SK-N-SH (cell line): ENCODE measurements around the gene PARP12.

Experiments used
- CTCF ChIP-seq: fragments of 200-600 bp; sonication (generic); IDR thresholded peaks from 2 replicates; pipeline ENCODE4 v1.6.1; 2017; ENCODE audit warnings: antibody characterized with exemption, mild to moderate bottlenecking, moderate library complexity
- JUND ChIP-seq: IDR thresholded peaks from 2 replicates; pipeline ENCODE4 v1.4.0; 2012
- POLR2AphosphoS5 ChIP-seq: IDR thresholded peaks from 2 replicates; pipeline ENCODE4 v1.6.1; 2012; ENCODE audit warnings: low read depth, low read length
- RAD21 ChIP-seq: IDR thresholded peaks from 2 replicates; pipeline ENCODE4 v1.6.1; 2012; ENCODE audit warnings: mild to moderate bottlenecking, low read length
- RFX5 ChIP-seq: IDR thresholded peaks from 2 replicates; pipeline ENCODE4 v1.6.1; 2012; ENCODE audit warnings: mild to moderate bottlenecking, improper control_type of control experiment, low read length
- SMC3 ChIP-seq: IDR thresholded peaks from 2 replicates; pipeline ENCODE4 v1.6.1; 2012; ENCODE audit warnings: low read depth, low read length, improper control_type of control experiment
- TAF1 ChIP-seq: IDR thresholded peaks from 2 replicates; pipeline ENCODE4 v1.6.1; 2012; ENCODE audit warnings: low read depth, mild to moderate bottlenecking, low read length, moderate library complexity, borderline replicate concordance
- USF2 ChIP-seq: fragments of 150-350 bp; IDR thresholded peaks from 2 replicates; pipeline ENCODE4 v1.6.1; 2017; ENCODE audit warnings: antibody characterized with exemption, low read length, low read depth, borderline replicate concordance
- YY1 ChIP-seq: IDR thresholded peaks from 2 replicates; pipeline ENCODE4 v1.4.0; 2012; ENCODE audit warnings: low read depth, mild to moderate bottlenecking

DNA sequence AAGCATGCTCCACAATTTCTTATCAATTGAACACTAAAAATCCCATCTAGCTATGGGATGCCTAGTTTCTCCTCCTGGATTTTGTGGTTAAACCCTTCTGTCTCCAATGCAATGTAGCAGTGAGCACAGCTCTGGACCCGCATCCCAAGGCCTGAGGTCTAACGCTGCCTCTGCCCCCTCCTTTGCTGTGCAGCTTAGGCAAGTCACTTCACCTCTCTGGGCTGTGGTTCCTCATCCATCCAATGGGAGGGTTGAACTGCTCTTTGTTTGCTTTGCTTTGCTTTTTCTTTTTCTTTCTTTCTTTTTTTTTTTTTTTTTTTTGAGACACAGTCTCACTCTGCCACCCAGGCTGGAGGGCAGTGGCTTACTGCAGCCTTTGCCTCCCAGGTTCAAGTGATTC lies 69.2 kb downstream of the PARP12 start:
- TF ChIP-seq CTCF (no peak), POLR2AphosphoS5 (no peak), TAF1 (no peak), USF2 (no peak), JUND (no peak), RFX5 (no peak), YY1 (no peak), SMC3 (no peak), RAD21 (no peak)
